Stimulated activated naive CD8-positive, alpha-beta T cell treated with anti-CD3 and anti-CD28 coated beads, Interleukin-15, amount 100 ng/mL, for 72 hours (primary cell): ENCODE data around the gene SP7.
"Not testable (repeated sequence)": the region's sequence is repeated elsewhere in the genome, so short reads cannot be mapped to it uniquely, and the experiment has no call there.

Experiments
- ATAC-seq: fragments of 150-1000 bp; cut with Tn5 transposase; 2 replicates; pipeline ENCODE4 v1.10.0; 2021; ENCODE audit warnings: mild to moderate bottlenecking, moderate library complexity
- DNase-seq, 2 donors: peaks; one replicate each; pipeline ENCODE4 v3.0.0; 2021 to 2022
- H3K27ac Mint-ChIP-seq, 2 donors: one replicate each; pipeline ENCODE4 v1.8.0; 2022; ENCODE audit warnings: mild to moderate bottlenecking in 2 of 2, mixed read lengths in 2 of 2, moderate library complexity in 2 of 2
- H3K27me3 Mint-ChIP-seq: one replicate; pipeline ENCODE4 v1.8.0; 2022; ENCODE audit warnings: mixed read lengths
- H3K4me1 Mint-ChIP-seq: one replicate; pipeline ENCODE4 v1.8.0; 2022; ENCODE audit warnings: mild to moderate bottlenecking, mixed read lengths
- H3K4me3 Mint-ChIP-seq, 2 donors: one replicate each; pipeline ENCODE4 v1.8.0; 2022; ENCODE audit warnings: mild to moderate bottlenecking in 2 of 2, mixed read lengths in 2 of 2, moderate library complexity in 1 of 2
- H3K9me3 Mint-ChIP-seq, 2 donors: one replicate each; pipeline ENCODE4 v1.8.0; 2022; ENCODE audit warnings: mixed read lengths in 2 of 2

SP7 gene

DNA sequence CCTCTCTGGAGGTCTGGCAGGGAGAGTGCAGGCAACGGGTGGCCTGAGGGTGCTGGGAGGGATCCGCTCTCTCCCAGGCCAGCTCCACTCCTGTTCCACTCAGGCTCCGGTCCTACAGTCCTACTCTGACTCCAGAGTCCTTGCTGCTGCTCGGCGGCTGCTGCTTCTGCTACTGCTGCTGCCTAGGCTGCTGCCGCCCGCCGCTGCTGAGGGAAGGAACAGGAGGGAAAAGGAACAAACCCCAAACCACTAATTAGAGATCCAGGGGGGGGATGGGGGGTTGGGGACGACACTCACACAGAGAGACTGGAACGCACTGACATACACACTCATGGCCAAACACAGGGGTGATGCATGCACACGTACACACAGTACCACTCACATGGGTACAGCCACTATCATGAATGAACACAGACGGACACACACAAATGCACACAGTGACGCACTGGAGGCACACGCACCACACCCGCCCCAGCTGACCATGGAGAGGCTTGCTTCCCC lies at the start of gene SP7:
Gene SP7 (minus strand): TSS at position 174 of the 501 bp plus-strand sequence. CDS start 708 bp downstream, outside the sequence.
- H3K27ac Mint-ChIP-seq: peak within 1 kb of the TSS in 1 of 2 donors; percentile 16
- no peak within 1 kb of the TSS for H3K4me3 Mint-ChIP-seq
- H3K4me1 Mint-ChIP-seq: peaks cover 26% of the 10 kb centered on the region
- DNase-seq (no peak), ATAC-seq (peak; percentile 22)
- no peaks in the 10 kb centered on the region for H3K9me3 Mint-ChIP-seq
- peaks cover 85% of the 10 kb centered on the region for H3K27me3 Mint-ChIP-seq

DNA sequence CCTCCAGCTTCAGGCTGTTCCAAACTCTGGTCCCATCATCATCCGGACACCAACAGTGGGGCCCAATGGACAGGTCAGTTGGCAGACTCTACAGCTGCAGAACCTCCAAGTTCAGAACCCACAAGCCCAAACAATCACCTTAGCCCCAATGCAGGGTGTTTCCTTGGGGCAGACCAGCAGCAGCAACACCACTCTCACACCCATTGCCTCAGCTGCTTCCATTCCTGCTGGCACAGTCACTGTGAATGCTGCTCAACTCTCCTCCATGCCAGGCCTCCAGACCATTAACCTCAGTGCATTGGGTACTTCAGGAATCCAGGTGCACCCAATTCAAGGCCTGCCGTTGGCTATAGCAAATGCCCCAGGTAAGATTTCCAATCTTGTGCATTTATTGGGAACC lies 47.1 kb upstream of the SP7 start:
- Mint-ChIP-seq H3K4me1 (peaks cover 65% of the 10 kb centered on the region), H3K4me3 (peak overlapping the region; percentile 87 to 98)
- DNase-seq: no peak

DNA sequence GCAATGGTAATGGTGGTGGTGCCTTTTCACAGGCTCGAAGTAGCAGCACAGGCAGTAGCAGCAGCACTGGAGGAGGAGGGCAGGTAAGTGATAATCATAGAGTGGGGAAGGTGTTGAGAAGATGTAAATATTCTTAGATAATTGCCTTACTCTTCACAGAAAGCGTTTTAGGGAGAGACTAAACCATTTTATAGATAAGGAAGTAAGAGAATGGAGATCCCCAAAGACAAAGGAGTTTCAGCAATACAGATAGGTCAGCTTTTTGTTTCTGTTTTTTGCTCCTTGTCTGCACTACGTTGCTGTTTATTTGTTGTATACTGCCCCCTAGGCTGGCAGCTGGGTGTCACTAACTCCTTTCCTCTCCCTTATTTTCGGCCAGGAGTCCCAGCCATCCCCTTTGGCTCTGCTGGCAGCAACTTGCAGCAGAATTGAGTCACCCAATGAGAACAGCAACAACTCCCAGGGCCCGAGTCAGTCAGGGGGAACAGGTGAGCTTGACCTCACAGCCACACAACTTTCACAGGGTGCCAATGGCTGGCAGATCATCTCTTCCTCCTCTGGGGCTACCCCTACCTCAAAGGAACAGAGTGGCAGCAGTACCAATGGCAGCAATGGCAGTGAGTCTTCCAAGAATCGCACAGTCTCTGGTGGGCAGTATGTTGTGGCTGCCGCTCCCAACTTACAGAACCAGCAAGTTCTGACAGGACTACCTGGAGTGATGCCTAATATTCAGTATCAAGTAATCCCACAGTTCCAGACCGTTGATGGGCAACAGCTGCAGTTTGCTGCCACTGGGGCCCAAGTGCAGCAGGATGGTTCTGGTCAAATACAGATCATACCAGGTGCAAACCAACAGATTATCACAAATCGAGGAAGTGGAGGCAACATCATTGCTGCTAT lies 45.8 kb upstream of the SP7 start:
- Mint-ChIP-seq H3K27me3 (no peaks in the 10 kb centered on the region), H3K4me1 (peaks cover 56% of the 10 kb centered on the region), H3K9me3 (no peaks in the 10 kb centered on the region), H3K4me3 (peak overlapping the region; percentile 87 to 98), H3K27ac (peak overlapping the region; percentile 86 to 98)
- peak; percentile 33 to 57 for DNase-seq
- no peak for ATAC-seq

More for the DNA sequence above, 47.1 kb upstream of the SP7 start:
- Mint-ChIP-seq H3K9me3 (no peaks in the 10 kb centered on the region), H3K27me3 (no peaks in the 10 kb centered on the region), H3K27ac (peak overlapping the region in 1 of 2 donors; percentile 28)
- ATAC-seq: no peak

DNA sequence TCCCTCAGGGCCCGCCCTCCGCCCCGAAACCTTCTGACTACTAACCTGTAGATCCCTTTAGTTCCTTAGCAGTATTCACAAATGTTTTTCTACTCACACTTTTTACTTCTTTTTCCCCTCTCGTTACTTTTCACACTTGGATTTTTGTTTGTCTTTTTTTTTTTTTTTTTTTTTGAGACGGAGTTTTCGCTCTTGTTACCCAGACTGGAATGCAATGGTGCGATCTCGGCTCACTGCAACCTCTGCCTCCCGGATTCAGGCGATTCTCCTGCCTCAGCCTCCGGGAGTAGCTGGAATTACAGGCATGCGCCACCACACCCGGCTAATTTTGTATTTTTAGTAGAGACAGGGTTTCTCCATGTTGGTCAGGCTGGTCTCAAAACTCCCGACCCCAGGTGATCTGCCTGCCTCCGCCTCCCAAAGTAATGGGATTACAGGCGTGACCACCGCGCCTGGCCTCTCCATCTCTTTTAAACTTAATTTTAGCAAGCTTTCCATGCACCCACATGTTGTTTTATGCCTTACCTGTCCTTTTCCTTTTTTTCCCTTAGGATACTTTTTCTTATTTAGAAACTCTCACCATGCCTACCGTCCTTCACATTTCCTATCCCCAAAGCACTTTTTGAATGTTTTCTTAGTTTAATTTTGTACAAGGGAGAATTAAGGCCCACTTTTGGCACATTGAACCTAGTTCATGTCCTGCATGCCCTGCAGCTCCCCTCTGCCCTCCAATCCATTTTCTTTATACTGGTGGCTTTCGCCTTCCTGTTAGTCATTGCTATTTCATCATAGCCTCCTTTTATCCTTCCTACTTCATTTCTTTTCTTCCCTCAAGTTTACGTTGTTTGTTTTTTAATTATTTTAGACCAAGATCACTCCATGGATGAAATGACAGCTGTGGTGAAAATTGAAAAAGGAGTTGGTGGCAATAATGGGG lies 44.9 kb upstream of the SP7 start:
- ATAC-seq: no peak
- no peaks in the 10 kb centered on the region for H3K27me3 Mint-ChIP-seq

DNA sequence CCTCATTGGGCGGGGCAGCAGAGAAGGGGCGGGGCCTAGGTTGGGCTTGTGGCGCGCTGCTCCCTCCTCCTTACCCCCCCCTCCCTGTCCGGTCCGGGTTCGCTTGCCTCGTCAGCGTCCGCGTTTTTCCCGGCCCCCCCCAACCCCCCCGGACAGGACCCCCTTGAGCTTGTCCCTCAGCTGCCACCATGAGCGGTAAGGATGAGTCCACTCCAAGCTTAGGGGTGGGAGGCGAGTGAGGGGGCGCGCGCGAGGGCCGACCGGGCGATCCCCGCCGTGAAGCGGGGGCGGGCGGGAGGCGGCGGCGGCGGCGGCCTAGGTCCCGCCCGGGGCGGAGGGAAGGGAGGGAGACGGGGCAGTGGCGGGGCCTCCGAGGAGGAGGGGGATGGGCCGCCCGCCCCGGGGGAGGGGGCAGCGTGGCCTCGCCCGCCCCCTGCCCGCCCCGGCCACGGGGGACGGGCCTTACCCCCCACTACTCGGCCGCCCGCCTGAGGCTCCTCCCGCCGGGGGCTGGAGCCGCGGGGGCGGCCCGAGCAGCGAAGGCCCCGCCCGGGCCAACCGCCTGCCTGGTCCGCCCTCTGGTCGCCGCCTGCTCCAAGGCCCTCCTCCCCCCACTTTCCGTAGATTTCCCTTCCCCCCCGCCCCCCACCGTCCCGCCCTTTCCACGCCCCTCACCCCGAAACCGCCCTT lies 44.1 kb upstream of the SP7 start, which contains the start of gene SP1:
Gene SP1 (plus strand): TSS at position 73 of the 690 bp plus-strand sequence. CDS start 116 bp downstream, at position 189.
- Mint-ChIP-seq H3K4me3 (peak within 1 kb of the TSS; percentile 87 to 98), H3K27ac (peak within 1 kb of the TSS; percentile 86 to 98), H3K27me3 (no peaks in the 10 kb centered on the region), H3K4me1 (peaks cover 43% of the 10 kb centered on the region), H3K9me3 (no peaks in the 10 kb centered on the region)
- DNase-seq (peak; percentile 91), ATAC-seq (peak; percentile 59)

More for the DNA sequence above, 44.9 kb upstream of the SP7 start:
- Mint-ChIP-seq H3K4me1 (peaks cover 47% of the 10 kb centered on the region), H3K27ac (peak overlapping the region; percentile 86 to 98), H3K9me3 (no peaks in the 10 kb centered on the region), H3K4me3 (peak overlapping the region; percentile 87 to 98)
- DNase-seq: no peak

DNA sequence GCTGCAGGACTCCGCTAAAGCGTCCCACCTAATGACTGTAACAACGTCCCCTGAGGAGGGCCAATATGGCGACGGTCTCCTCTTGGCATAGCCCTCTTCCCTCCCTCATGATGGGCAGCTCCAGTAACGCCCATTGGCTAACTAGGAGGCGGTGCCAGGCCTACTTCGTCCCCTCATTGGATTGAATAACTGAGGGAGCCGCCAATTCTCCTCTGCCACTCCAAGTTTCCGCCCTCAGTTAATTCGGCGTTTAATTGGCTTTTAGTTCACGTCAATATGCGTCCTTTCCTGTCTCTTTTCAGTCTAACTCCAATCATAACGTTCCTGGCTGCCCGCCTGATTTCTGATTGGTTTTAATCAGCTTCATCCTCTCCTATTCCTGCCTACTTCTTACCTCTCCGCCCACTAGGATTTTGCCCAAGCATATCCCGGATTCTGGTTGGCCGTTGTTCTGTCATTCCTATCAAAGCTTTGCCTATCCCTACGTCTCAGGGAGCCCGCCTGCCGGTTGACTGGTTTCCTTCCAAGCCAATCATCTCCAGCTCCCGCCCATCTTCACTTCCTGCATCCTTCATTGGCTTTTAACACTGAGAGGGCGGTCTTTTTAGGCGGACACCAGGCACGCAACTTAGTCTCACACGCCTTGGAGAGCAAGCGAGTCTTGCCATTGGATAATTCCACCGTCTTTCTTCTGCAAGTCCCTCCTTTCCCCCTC lies 43.4 kb upstream of the SP7 start:
- ATAC-seq: peak; percentile 83
- no peaks in the 10 kb centered on the region for H3K27me3 Mint-ChIP-seq
- H3K4me3 Mint-ChIP-seq: no peak overlapping the region
- peak; percentile 99 for DNase-seq
- H3K27ac Mint-ChIP-seq: no peak overlapping the region
- no peaks in the 10 kb centered on the region for H3K9me3 Mint-ChIP-seq
- H3K4me1 Mint-ChIP-seq: peaks cover 40% of the 10 kb centered on the region

DNA sequence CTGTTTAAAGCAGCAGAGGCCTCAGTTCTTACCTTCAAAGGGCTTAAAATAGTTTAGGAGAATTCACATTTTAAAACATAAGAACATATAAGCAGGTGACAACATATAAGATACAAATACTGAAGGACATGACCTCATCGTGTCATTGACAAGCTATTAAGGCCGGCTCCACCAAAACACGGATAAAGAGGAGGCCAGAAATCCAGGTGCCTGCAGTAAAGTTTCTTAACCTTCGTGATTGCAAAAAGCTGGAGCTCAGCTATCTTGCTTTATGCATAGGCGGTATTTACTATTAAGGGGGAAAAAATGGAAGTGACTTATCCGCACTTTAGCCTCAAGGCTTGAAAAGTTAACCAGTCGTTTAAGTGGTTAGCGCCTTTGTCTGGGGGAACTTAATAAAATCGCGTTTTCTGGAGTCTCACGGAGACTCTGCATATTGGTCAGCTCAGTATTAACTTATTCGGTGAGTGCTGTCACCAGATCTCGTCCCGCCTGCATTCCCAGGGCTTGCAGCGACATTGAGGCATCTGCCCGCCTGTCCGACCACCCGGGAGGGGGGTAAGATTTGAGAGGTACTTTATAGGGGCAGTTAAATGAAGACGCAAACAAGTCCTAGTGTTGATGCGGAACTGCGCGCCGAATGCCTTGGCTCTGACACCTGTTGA lies 42.7 kb upstream of the SP7 start:
- no peak overlapping the region for H3K4me3 Mint-ChIP-seq
- DNase-seq (no peak), ATAC-seq (no peak)
- no peaks in the 10 kb centered on the region for H3K9me3 Mint-ChIP-seq
- H3K4me1 Mint-ChIP-seq: peaks cover 36% of the 10 kb centered on the region
- no peak overlapping the region for H3K27ac Mint-ChIP-seq
- no peaks in the 10 kb centered on the region for H3K27me3 Mint-ChIP-seq

DNA sequence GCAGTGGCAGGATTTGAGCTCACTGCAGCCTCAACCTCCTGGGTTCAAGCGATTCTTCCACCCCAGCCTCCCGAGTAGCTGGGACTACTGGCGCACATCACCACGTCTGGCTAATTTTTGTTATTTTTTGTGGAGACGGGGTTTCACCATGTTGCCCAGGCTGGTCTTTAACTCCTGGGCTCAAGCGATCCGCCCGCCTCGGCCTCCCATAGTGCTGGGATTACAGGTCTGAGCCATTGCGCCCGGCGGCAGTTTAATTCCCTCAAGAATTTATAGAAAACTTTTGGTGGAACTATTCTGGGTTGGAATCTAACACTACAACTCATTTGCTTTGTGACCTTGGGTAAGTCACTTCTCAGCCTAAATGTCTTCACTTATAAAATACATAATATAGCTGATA lies 42.1 kb upstream of the SP7 start:
- ATAC-seq (no peak), DNase-seq (no peak)
- H3K27ac Mint-ChIP-seq: no peak overlapping the region
- no peak overlapping the region for H3K4me3 Mint-ChIP-seq
- H3K4me1 Mint-ChIP-seq: peaks cover 35% of the 10 kb centered on the region
- H3K9me3 Mint-ChIP-seq: no peaks in the 10 kb centered on the region
- no peaks in the 10 kb centered on the region for H3K27me3 Mint-ChIP-seq

DNA sequence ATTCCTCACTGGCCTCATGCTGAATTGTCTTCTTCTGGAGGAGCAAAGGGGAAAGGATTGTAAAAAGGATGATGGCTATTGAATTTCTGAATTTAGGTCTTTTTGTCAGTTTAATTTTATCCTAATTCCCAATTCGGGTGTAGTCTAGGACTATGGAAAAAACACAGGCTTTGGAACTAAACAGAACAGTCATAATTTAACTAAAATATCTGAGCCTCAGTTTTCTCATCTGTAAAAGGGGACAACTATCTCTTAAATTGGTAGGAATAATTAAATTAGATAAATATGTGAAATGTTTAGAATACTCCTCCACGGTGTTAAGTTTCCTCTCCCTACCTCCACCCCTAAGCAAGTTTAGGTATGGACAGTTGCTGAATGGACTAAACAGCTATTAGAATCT lies 40.6 kb upstream of the SP7 start:
- no peak overlapping the region for H3K4me3 Mint-ChIP-seq
- no peak overlapping the region for H3K27ac Mint-ChIP-seq
- DNase-seq (no peak), ATAC-seq (no peak)
- no peaks in the 10 kb centered on the region for H3K27me3 Mint-ChIP-seq
- peaks cover 34% of the 10 kb centered on the region for H3K4me1 Mint-ChIP-seq
- no peaks in the 10 kb centered on the region for H3K9me3 Mint-ChIP-seq

DNA sequence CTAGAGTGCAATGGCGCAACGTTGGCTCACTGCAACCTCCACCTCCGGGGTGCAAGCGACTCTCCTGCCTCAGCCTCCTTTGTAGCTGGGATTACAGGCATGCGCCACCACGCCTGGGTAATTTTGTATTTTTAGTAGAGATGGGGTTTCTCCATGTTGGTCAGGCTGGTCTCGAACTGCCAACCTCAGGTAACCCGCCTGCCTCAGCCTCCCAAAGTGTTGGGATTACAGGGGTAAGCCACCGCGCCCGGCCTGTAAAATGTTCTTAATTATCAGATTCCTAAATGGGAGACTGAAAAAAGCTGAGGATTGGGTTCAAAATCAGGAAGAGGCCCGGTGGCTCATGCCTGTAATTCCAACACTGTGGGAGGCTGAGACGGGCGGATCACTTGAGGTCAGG lies 38.1 kb upstream of the SP7 start:
- peak overlapping the region in 1 of 2 donors; percentile 48 for H3K27ac Mint-ChIP-seq
- ATAC-seq, H3K4me3 Mint-ChIP-seq, H3K9me3 Mint-ChIP-seq, DNase-seq, H3K27me3 Mint-ChIP-seq: not testable (repeated sequence)
- H3K4me1 Mint-ChIP-seq: peaks cover 37% of the 10 kb centered on the region

DNA sequence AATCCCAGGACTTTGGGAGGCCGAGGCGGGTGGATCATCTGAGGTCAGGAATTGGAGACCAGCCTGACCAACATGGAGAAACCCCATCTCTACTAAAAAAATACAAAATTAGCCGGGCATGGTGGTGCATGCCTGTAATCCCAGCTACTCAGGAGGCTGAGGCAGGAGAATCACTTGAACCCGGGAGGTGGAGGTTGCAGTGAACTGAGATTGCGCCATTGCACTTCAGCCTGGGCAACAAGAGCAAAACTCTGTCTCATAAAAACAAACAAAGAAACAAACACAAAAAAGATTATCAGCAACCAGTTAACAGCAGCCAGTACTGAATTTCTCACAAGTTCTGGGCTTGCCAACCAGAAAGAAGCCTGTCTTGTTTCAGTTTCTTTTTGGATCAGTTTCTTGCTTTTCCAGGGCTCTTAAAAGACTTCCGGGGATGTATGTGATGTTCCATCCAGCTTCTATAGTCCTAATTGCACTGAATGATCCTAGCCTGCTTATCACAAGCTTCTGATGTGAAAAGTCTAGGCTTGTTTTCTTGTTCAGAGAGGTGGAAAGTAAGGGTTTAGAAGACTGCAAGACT lies 37.5 kb upstream of the SP7 start:
- H3K27ac Mint-ChIP-seq, DNase-seq: not testable (repeated sequence)
- peaks cover 37% of the 10 kb centered on the region for H3K4me1 Mint-ChIP-seq

DNA sequence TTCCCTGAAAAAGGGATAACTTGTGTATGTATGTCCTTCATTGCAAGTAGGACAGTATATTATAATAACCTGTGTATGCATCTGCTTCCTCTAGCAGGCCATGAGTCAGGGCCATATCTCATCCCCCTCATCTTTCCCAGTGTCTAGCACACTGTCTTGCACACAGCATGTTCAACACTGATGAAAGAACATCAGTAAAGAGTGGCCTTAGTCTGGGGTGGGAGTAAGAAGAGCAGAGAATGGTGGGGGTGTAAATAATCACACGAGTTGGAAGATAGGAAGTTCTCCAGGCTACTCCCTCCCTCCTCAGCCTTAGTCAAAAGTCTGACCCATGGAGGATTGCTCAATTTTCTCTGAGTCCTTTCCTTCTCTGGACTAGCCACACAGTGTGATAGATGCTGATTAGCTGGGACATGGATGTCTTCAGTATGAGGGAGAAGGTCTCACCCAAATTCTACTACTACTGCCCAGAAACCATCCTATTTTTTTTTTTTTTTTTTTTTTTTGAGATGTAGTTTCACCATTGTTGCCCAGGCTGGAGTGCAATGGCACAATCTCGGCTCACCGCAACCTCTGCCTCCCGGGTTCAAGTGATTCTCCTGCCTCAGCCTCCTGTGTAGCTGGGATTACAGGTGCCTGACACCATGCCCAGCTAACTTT lies 29.2 kb upstream of the SP7 start:
- Mint-ChIP-seq H3K27ac (peak overlapping the region; percentile 37 to 50), H3K4me1 (peaks cover 14% of the 10 kb centered on the region), H3K9me3 (no peaks in the 10 kb centered on the region), H3K27me3 (no peaks in the 10 kb centered on the region), H3K4me3 (peak overlapping the region in 1 of 2 donors; percentile 77)
- ATAC-seq: no peak
- DNase-seq: no peak

More for the DNA sequence above, 37.5 kb upstream of the SP7 start:
- not testable (repeated sequence) for ATAC-seq, H3K27me3 Mint-ChIP-seq, H3K9me3 Mint-ChIP-seq
- peak overlapping the region in 1 of 2 donors; percentile 12 for H3K4me3 Mint-ChIP-seq

DNA sequence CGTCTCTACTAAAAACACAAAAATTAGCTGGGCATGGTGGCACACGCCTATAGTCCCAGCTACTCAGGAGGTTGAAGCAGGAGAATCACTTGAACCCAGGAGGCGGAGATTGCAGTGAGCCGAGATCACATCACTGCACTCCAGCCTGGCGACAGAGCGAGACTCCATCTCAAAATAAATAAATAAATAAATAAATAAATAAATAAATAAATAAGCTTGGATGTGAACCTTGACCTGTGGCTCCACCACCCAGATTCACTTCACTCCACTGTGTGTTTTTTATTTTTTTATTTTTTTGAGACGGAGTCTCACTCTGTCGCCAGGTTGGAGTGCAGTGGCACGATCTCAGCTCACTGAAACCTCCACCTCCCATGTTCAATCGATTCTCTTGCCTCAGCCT lies 25.5 kb upstream of the SP7 start:
- not testable (repeated sequence) for ATAC-seq
- H3K4me1 Mint-ChIP-seq: peaks cover 13% of the 10 kb centered on the region

More for the DNA sequence above, 25.5 kb upstream of the SP7 start:
- H3K4me3 Mint-ChIP-seq, H3K27ac Mint-ChIP-seq, H3K27me3 Mint-ChIP-seq, H3K9me3 Mint-ChIP-seq, DNase-seq: not testable (repeated sequence)
